Endothelial cell of umbilical vein (primary cell): ENCODE results near the gene BUD13. TPM values are rescaled to one million over a fixed set of nuclear protein-coding genes. Genes with fewer than 3 reads are reported as not detected.

Experiments used
- BruUV-seq: library from RNA; stranded (reverse); fragments of 400-500 nt; replicated peaks from 2 replicates; lab custom pipeline; 2021; lab: Mats Ljungman, UMichigan
- CTCF ChIA-PET: fragments of 300-600, 350-600 bp; sonication (Branson Sonifier 250); formaldehyde crosslinking; loops from one replicate; lab custom pipeline; 2021; ENCODE audit warnings: antibody characterized with exemption, inconsistent platforms; lab: Charles Lee
- POLR2A ChIA-PET: fragments of 300-600, 350-600 bp; sonication (Branson Sonifier 250); formaldehyde crosslinking; loops from one replicate; lab custom pipeline; 2021; ENCODE audit warnings: antibody characterized with exemption, inconsistent platforms; lab: Charles Lee
- DNase-seq: peaks from one replicate; pipeline ENCODE4 v3.0.0-alpha.2; 2011; ENCODE audit warnings: low read depth, low spot score
- FAIRE-seq: peaks from 2 replicates; lab custom pipeline; 2011; peaks lifted over from hg19 to GRCh38; lab: Jason Lieb, UNC
- H2AFZ ChIP-seq: 2 replicates; pipeline ENCODE4 v1.6.0; 2012; ENCODE audit warnings: low read depth, low read length, control low read depth, inconsistent platforms
- H3K27ac ChIP-seq: 2 replicates; pipeline ENCODE4 v1.5.1; 2011; ENCODE audit warnings: low read depth, mild to moderate bottlenecking, control low read depth, low read length, moderate library complexity; ENCODE audit not compliant: insufficient read depth
- H3K27me3 ChIP-seq, 2 experiments: 2 replicates each; pipeline versions ENCODE4 v1.6.0 to v1.6.1; 2011; ENCODE audit warnings: low read length in 2 of 2, mixed read lengths in 1 of 2; ENCODE audit not compliant: control insufficient read depth in 2 of 2, insufficient read depth in 2 of 2
- H3K36me3 ChIP-seq, 2 experiments: 2 replicates in 1 of 2; 3 replicates in 1 of 2; pipeline ENCODE4 v1.5.1; 2011; ENCODE audit warnings: low read length in 2 of 2, mild to moderate bottlenecking in 1 of 2, moderate library complexity in 1 of 2; ENCODE audit not compliant: control insufficient read depth in 2 of 2, insufficient read depth in 2 of 2; ENCODE audit errors: extremely low read depth in 1 of 2
- H3K4me1 ChIP-seq: 3 replicates; pipeline ENCODE4 v1.5.1; 2011; ENCODE audit warnings: mild to moderate bottlenecking, low read length; ENCODE audit not compliant: control insufficient read depth, insufficient read depth; ENCODE audit errors: extremely low read depth
- H3K4me2 ChIP-seq: 2 replicates; pipeline ENCODE4 v1.6.1; 2011; ENCODE audit warnings: low read length, control low read depth, mixed read lengths; ENCODE audit not compliant: insufficient read depth
- H3K4me3 ChIP-seq, 3 experiments: fragments of 200-600 bp in 1 of 3; sonication (generic), shearing (Covaris generic) in 1 of 3; replicated peaks in 1 of 3; 2 replicates each; pipeline ENCODE4 v1.5.1; 2011 to 2016; ENCODE audit warnings: control low read depth in 3 of 3, low read length in 3 of 3, mild to moderate bottlenecking in 2 of 3, inconsistent platforms in 1 of 3, low read depth in 1 of 3, moderate library complexity in 1 of 3; ENCODE audit not compliant: insufficient read depth in 1 of 3
- H3K79me2 ChIP-seq: 2 replicates; pipeline ENCODE4 v1.6.0; 2012; ENCODE audit warnings: low read length, inconsistent platforms; ENCODE audit not compliant: control insufficient read depth, insufficient read depth
- H3K9ac ChIP-seq: replicated peaks from 2 replicates; pipeline ENCODE3; 2011; ENCODE audit warnings: low read length, control low read depth; ENCODE audit not compliant: insufficient read depth; ENCODE audit errors: extremely low read depth
- H3K9me1 ChIP-seq: replicated peaks from 3 replicates; pipeline ENCODE4 v1.6.0; 2011; ENCODE audit warnings: mild to moderate bottlenecking, low read length; ENCODE audit not compliant: control insufficient read depth, insufficient read depth; ENCODE audit errors: extremely low read depth
- H3K9me3 ChIP-seq: replicated peaks from 2 replicates; pipeline ENCODE4 v1.5.1; 2012; ENCODE audit warnings: low read length, inconsistent platforms; ENCODE audit not compliant: control insufficient read depth, insufficient read depth
- H4K20me1 ChIP-seq: replicated peaks from 2 replicates; pipeline ENCODE3; 2011; ENCODE audit warnings: mild to moderate bottlenecking, low read length; ENCODE audit not compliant: control insufficient read depth, insufficient read depth; ENCODE audit errors: extremely low read depth
- EZH2 ChIP-seq: IDR thresholded peaks from 2 replicates; pipeline ENCODE4 v1.6.1; 2012; ENCODE audit warnings: borderline replicate concordance, low read depth, mild to moderate bottlenecking, moderate library complexity, low read length, inconsistent platforms; ENCODE audit not compliant: severe bottlenecking
- FOS ChIP-seq: IDR thresholded peaks from 2 replicates; pipeline ENCODE4 v1.6.1; 2011; ENCODE audit warnings: mild to moderate bottlenecking, low read length, moderate library complexity, borderline replicate concordance; ENCODE audit not compliant: insufficient read depth
- GATA2 ChIP-seq: IDR thresholded peaks from 2 replicates; pipeline ENCODE4 v1.7.0; 2011; ENCODE audit warnings: low read depth, mild to moderate bottlenecking, moderate library complexity, mixed read lengths, low read length; ENCODE audit not compliant: insufficient read length, insufficient read depth
- JUN ChIP-seq: IDR thresholded peaks from 2 replicates; pipeline ENCODE4 v1.6.1; 2011; ENCODE audit warnings: borderline replicate concordance, low read depth; ENCODE audit not compliant: insufficient read length, insufficient read depth
- MYC ChIP-seq: IDR thresholded peaks from one replicate; pipeline ENCODE4 v1.6.1; 2011; ENCODE audit warnings: mild to moderate bottlenecking, low read depth, low read length
- POLR2A ChIP-seq: IDR thresholded peaks from 2 replicates; pipeline ENCODE4 v1.6.1; 2012; ENCODE audit warnings: low read depth, mild to moderate bottlenecking, control low read depth, low read length
- POLR2AphosphoS5 ChIP-seq: IDR thresholded peaks from 2 replicates; pipeline ENCODE4 v1.6.1; 2012; ENCODE audit warnings: low read depth, mild to moderate bottlenecking, control low read depth, low read length, moderate library complexity; ENCODE audit not compliant: insufficient read depth
- dilution Hi-C: fragments of 300-500 bp; cut with MboI; formaldehyde crosslinking; loops from one replicate; pipeline ENCODE4 v1.15.0; 2019; ENCODE audit warnings: low sequenced_read_pairs; ENCODE audit not compliant: extremely low pct_ligation_motif_present
- intact Hi-C: fragments of 100-400 bp; cut with micrococcal nuclease; formaldehyde crosslinking; loops from one replicate; pipeline ENCODE4 v1.10.0; 2022
- polyA plus RNA-seq, 4 experiments: library from polyadenylated mRNA; depleted of rRNA in 3 of 4; stranded (reverse) in 3 of 4; unstranded in 1 of 4; fragments of >200 nt; gene quantifications; 2 replicates each; pipeline versions ENCODE4 v1.2.1 to v1.2.3, GENCODE V29; 2011 to 2012; ENCODE audit warnings: missing spikeins in 1 of 4
- total RNA-seq: library from RNA; stranded (reverse); gene quantifications from 2 replicates; pipeline ENCODE4 v1.2.3, GENCODE V29; 2021
- TF ChIP-seq, protein P1 (sequence below): IDR thresholded peaks from 2 replicates; pipeline ENCODE4 v1.6.1; 2011; ENCODE audit not compliant: insufficient read depth, insufficient read length
- TF ChIP-seq, protein P2 (sequence below), 2 donors: IDR thresholded peaks; 1 replicate in 1 of 2; 2 replicates in 1 of 2; pipeline ENCODE4 v1.5.1; 2011; ENCODE audit warnings: low read length in 2 of 2, mild to moderate bottlenecking in 2 of 2, moderate library complexity in 2 of 2, control low read depth in 1 of 2, inconsistent platforms in 1 of 2, low read depth in 1 of 2; ENCODE audit not compliant: insufficient read depth in 1 of 2; ENCODE audit errors: extremely low read depth in 1 of 2

The BUD13 gene
- total and polyA plus RNA-seq, 2 donors (not counting 3 experiments of a cell fraction or from before 2014, with no cell fraction given), result 18.8 to 21.8 TPM

DNA sequence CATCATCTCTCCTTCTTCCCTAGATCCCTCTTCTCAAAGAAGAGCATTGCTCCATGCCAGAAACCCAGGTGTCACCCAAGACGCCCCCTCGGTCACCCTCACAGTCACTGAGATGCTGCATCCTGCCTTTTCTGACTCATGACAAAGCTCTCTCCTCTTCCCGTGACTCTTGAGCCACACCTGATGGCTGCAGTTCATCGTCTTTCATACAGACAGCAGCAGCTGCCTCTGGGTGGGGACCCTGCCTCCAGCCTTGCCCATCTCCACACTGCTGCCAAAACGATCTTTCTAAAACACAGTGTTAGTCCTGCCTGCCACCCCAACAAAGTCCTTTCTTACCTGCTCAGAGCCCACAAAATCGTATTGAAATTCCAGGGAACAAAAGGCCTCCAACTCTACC is 44.8 kb downstream of the BUD13 start:
- ChIA-PET CTCF (no interaction called here), POLR2A (no interaction called here)
- H3K27ac ChIP-seq, result no peak overlapping the region
- no peak overlapping the region for H3K4me2 ChIP-seq
- no peaks in the 10 kb centered on the region for H3K79me2 ChIP-seq
- peaks cover 12 to 15% of the 10 kb centered on the region in 2 experiments for H3K27me3 ChIP-seq
- H3K36me3 ChIP-seq, result no peaks in the 10 kb centered on the region
- BruUV-seq, result no TSS peak
- intact Hi-C loops (no loop called here), dilution Hi-C loops (no loop called here)
- FAIRE-seq, result no peak
- no peak overlapping the region for H2AFZ ChIP-seq
- no peaks in the 10 kb centered on the region for H3K9me3 ChIP-seq
- TF ChIP-seq GATA2 (no peak), FOS (no peak), MYC (no peak), JUN (no peak), POLR2AphosphoS5 (no peak), POLR2A (no peak)
- TF ChIP-seq, protein P1, sequence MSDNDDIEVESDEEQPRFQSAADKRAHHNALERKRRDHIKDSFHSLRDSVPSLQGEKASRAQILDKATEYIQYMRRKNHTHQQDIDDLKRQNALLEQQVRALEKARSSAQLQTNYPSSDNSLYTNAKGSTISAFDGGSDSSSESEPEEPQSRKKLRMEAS, result no peak
- no peaks in the 10 kb centered on the region for H3K9me1 ChIP-seq
- H3K4me3 ChIP-seq, result no peak overlapping the region
- H3K9ac ChIP-seq, result no peak overlapping the region
- no peaks in the 10 kb centered on the region for H3K4me1 ChIP-seq
- no peaks in the 10 kb centered on the region for H4K20me1 ChIP-seq
- no peak for DNase-seq

DNA sequence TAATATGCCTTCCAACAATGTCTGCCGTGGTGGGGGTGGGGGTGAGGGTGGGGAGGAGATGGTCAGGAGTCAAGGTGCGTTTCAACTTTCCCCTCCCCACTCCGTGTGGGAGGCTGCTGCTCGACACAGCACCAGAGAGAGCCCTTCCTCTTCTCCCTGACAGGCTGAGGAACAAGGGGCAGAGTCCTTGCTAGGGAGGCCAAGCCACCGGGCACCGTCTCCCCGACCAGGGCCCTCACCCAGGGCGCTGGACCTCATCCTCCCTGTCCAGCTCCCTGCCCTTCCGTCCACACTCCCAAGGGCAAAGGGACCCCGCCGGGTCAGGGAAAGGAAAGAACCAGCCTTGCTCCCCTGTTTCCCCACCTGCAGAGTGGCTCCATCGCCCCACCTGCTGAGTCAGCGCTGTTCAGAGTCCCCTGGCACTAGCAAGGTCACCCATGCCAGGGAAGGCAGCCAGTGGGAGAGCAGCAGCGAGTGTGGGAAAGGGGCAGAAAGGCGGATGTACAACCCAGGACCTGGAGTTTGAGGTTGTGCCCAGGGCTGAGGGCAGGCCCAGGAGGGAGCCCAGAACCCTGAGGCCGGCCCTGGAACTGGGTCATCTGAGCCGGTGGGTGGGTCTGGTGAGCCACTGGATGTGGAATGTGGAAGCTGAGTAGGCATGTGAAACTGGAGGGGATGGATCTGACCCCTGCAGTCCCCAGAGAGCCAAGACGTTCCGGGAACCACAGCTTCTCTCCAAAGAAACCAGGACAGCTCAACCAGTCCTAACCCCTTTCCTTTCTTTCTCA is 47.2 kb downstream of the BUD13 start:
- Histone ChIP-seq H3K9ac (no peak overlapping the region), H3K9me1 (no peaks in the 10 kb centered on the region), H3K4me1 (no peaks in the 10 kb centered on the region), H3K79me2 (no peaks in the 10 kb centered on the region), H3K27me3 (peaks cover 5 to 6% of the 10 kb centered on the region in 2 experiments), H3K4me2 (no peak overlapping the region), H4K20me1 (no peaks in the 10 kb centered on the region), H3K9me3 (no peaks in the 10 kb centered on the region), H3K36me3 (no peaks in the 10 kb centered on the region), H2AFZ (no peak overlapping the region), H3K27ac (no peak overlapping the region), H3K4me3 (no peak overlapping the region)
- intact Hi-C loops (no loop called here), dilution Hi-C loops (no loop called here)
- DNase-seq (no peak), FAIRE-seq (no peak)
- CTCF ChIA-PET, result no interaction called here
- TF ChIP-seq, protein P1, result no peak
- TF ChIP-seq FOS, result no peak
- TF ChIP-seq POLR2AphosphoS5, result no peak
- no peak for TF ChIP-seq MYC
- TF ChIP-seq EZH2, result no peak
- TF ChIP-seq, protein P2, sequence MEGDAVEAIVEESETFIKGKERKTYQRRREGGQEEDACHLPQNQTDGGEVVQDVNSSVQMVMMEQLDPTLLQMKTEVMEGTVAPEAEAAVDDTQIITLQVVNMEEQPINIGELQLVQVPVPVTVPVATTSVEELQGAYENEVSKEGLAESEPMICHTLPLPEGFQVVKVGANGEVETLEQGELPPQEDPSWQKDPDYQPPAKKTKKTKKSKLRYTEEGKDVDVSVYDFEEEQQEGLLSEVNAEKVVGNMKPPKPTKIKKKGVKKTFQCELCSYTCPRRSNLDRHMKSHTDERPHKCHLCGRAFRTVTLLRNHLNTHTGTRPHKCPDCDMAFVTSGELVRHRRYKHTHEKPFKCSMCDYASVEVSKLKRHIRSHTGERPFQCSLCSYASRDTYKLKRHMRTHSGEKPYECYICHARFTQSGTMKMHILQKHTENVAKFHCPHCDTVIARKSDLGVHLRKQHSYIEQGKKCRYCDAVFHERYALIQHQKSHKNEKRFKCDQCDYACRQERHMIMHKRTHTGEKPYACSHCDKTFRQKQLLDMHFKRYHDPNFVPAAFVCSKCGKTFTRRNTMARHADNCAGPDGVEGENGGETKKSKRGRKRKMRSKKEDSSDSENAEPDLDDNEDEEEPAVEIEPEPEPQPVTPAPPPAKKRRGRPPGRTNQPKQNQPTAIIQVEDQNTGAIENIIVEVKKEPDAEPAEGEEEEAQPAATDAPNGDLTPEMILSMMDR (IDR thresholded peaks at IDR 0.05; ENCODE audit: extremely low read depth in 1 of 2, insufficient read depth in 1 of 2, low read depth in 1 of 2, low read length in 2 of 2), result no peak
- TF ChIP-seq JUN, result no peak
- no peak for TF ChIP-seq GATA2
- TF ChIP-seq POLR2A, result no peak
- POLR2A ChIA-PET, result no interaction called here
- BruUV-seq, result no TSS peak
